A549 treated with GW870086 at 1 μM for 4 hours (cell line): ENCODE data around the gene MST1. TPM values are rescaled to one million over a fixed set of nuclear protein-coding genes. Genes with fewer than 3 reads are reported as not detected.

Experiments
- total RNA-seq: library from RNA; stranded (reverse); fragments of 200-300 nt; extraction: Qiagen RNA extraction; gene quantifications from 5 replicates; pipeline ENCODE4 v1.2.3, GENCODE V29; 2022; ENCODE audit warnings: low read depth

MST1 gene
- total RNA-seq: 1.2 to 2.2 TPM (median 1.7 TPM) in 5 replicates

DNA sequence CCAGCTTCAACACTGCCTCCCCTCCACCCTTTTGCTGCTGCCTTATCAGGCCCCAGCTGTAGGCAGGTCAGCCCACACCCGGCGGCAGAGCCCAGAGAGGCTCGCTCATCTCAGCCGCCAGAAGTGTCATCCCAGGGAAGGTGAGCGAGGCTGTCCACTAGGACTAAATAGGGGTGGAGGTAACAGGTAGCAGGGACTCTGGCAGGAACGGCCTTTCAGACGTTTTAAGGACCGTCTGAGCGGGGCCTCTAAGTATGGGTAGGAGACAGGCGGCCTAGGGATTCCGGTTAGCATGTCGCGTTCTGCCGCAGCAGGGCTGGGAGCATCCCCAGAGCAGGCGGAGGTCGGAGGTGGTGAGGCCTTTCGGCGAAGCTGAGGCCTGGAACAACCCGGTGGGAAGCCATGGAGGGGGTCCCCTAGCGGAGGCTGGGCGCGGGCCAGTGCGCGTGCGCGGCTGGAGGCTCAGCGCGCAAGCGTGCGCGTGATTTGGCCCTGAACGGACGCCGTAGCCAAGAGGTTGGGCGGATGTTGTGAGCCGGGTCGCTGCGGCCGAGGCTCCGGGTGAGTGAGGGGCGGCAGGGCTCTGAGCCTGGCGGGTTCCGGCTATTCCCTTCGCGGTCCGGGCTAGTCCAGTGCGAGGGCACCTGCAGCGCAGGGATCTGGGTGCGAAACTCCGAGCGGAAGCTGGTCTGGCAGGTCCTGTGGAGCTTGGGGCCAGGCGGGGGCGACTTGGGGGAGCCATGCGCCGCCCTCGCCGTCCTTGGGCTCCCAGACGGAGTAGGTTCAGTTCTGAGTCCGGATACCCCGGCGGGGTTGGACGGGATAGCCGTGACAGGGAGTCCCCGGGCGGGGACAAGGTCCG is at the start of gene MST1, which contains the start of gene RNF123:
TSS of gene MST1 (minus strand) at position 429 of the 862 bp plus-strand sequence. CDS start 783 bp downstream, outside the sequence.
TSS of gene RNF123 (plus strand) at position 512 of the 862 bp plus-strand sequence. CDS start 1,609 bp downstream, outside the sequence.

DNA sequence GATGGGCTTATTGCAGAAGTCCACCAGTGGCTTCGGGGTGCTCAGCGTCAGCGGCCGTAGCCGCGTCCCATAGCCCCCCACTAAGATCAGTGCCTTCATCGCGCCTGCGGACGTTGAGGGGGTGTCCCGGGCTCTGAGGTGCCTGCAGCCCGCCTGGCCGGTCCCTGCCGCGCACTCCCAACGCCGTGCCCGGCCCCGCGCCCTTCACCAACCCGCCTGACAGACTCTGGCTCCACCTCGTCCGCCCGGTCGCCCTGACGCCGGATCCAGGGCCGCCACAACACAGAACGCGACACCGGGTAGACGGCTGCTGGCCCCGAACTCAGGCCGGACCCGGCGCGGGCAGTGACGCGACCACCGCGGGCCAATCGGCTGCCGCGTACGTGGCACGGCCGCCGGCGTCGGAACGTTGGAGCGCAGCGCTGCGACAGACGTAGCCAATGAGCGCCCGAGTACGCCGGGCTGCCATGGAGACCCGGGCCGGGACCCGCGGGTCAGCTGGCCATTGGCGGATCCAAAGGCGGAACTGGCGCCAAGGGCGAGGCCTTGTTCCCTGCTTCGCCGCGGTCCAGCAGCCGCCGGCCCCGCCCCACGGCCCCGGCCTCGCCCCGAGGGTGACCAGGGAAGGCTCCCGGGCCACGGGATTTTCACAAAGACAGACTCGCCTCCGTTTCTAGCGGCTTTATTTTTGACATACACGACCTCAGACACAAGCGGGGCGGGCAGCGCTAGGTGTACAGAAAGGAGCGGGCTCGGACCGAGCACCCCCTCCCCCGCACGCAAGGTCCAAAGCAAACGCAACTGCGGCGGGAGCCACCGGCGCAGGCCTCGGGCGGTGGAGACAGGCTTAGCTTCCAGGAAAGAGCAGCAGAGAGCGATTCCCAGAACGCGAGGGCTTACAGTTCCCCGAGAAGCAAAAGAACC is 34.6 kb upstream of the MST1 start, which contains the start of gene GMPPB:
TSS of gene GMPPB (minus strand) at position 324 of the 924 bp plus-strand sequence. CDS start at position 99, 225 bp downstream.

DNA sequence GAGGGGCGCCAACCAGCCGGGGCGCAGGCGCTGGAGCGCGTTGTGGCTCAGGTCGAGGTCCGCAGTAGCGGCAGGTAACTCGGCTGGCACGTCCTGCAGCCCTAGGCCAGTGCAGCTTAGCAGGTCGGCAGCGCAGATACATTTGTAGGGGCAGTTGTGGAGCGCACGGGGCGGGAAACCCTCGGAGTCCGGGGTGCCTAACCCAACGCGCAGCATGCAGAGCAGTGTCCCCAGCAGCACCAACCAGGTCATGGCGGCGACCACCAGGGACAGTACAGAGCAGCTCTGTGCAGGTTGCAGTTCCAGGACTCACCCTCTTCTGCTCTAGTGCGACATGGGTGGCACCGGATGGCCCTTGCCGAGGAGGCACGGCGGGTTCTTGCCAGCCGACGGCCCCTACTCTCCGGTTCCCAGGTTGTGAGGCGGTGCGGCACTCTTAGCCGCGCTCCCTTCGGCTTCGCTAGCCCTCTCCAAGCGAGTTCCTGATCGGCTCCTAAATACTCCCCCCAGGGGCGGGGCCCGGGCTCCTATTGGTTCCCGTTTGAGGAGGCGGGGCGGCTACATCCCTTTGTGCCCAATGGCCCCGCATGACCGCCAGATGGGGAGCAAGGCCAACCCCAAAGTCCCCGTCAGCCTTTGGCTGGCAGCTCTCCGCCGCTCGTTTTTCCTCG is 30.1 kb upstream of the MST1 start, which contains the start of gene AMIGO3:
TSS of gene AMIGO3 (minus strand) at position 471 of the 671 bp plus-strand sequence. CDS start at position 252, 219 bp downstream.

DNA sequence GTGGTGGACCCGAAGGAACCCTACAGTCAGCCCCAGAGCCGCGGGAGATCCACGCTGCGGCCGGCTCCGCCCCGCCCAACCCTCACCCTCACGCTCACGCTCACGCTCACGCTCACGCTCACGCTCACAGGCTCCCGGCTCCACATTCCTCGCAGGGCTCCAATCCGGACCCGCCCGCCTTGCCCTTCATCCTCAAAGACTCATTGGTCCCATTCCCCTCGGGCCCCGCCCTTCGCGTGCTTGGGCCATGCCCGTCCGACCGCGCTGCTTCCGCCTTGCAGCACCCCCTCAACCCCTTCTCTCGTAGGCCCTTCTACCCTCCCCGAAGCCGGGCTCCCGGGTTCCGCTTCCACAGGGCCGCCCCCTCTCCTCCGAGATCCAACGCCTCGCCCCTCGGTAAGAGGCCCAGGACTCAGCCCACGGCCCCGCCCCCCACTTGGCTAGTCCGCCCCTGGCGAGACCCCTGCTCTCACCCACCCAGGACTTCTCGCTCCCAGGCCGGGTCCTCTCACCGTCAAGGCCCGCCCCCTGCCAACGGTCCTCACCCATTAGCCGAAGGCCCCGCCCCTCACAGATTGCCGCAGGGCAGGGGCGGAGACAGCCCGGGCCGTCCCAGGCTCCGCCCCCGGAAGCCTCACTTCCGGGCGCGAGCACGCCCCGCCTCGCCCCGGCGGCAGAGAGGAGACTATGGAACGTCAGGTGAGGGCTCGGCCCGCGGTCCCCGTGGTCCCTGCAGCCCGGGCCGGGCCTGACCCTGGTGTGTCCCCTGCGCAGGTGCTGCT is 15.4 kb downstream of the MST1 start, which contains the start of gene APEH:
TSS of gene APEH (plus strand) at position 637 of the 782 bp plus-strand sequence. CDS start at position 688, 51 bp downstream.

Other genes starting within 250 kb of the MST1 start
- 45.8 to 67.0 TPM (median 60.6 TPM) in 5 replicates for gene DAG1, start 219.2 kb downstream of the MST1 start, total RNA-seq
- gene BSN, start 135.0 kb downstream of the MST1 start, total RNA-seq: 0.05 to 0.22 TPM (median 0.15 TPM) in 5 replicates
- gene APEH, start 15.1 kb downstream of the MST1 start, total RNA-seq: 57.3 to 70.8 TPM (median 63.6 TPM) in 5 replicates
- gene RNF123, start 83 bp upstream of the MST1 start, total RNA-seq: 10.2 to 15.0 TPM (median 13.6 TPM) in 5 replicates
- gene AMIGO3, start 30.2 kb upstream of the MST1 start, total RNA-seq: 0.52 to 1.8 TPM (median 0.64 TPM) in 5 replicates
- gene GMPPB, start 34.5 kb upstream of the MST1 start, total RNA-seq: 14.9 to 18.9 TPM (median 18.2 TPM) in 5 replicates
- gene IP6K1, start 97.1 kb upstream of the MST1 start, total RNA-seq: 19.7 to 24.1 TPM (median 21.3 TPM) in 5 replicates
- 0.21 to 0.52 TPM (median 0.32 TPM) in 4 of 5 replicates, not detected in the other for gene CDHR4, start 110.4 kb upstream of the MST1 start, total RNA-seq
- gene INKA1, start 113.8 kb upstream of the MST1 start, total RNA-seq: 1.1 to 2.3 TPM (median 1.9 TPM) in 5 replicates
- gene UBA7, start 124.5 kb upstream of the MST1 start, total RNA-seq: 0.32 to 1.0 TPM (median 0.60 TPM) in 5 replicates
- 9.2 to 14.6 TPM (median 12.7 TPM) in 5 replicates for gene TRAIP, start 167.1 kb upstream of the MST1 start, total RNA-seq
- 0.30 to 0.63 TPM (median 0.45 TPM) in 5 replicates for gene CAMKV, start 180.4 kb upstream of the MST1 start, total RNA-seq
- gene MST1R, start 214.4 kb upstream of the MST1 start, total RNA-seq: 5.4 to 8.4 TPM (median 7.7 TPM) in 5 replicates
- gene MON1A, start 240.3 kb upstream of the MST1 start, total RNA-seq: 5.6 to 9.7 TPM (median 7.5 TPM) in 5 replicates